NCI-H2227 (cell line): ENCODE measurements around the gene ABCB7.
"Not testable (repeated sequence)": the region's sequence is repeated elsewhere in the genome, so short reads cannot be mapped to it uniquely, and the experiment has no call there.

Experiments used
- DNase-seq: peaks from one replicate; lab custom pipeline; 2025; ENCODE audit not compliant: unreplicated experiment; lab: John Stamatoyannopoulos, UW

The ABCB7 gene

GRCh38 chrX:75106772-75107171, 49.3 kb downstream of the ABCB7 start:
- no peak for DNase-seq

- no peak for DNase-seq
Measured at GRCh38 chrX:75096331-75096730, 59.8 kb downstream of the ABCB7 start.

- DNase-seq, result no peak
Measured at GRCh38 chrX:75086731-75087195, 69.3 kb downstream of the ABCB7 start.

GRCh38 chrX:75084757-75085156, 71.3 kb downstream of the ABCB7 start:
- DNase-seq, result no peak

GRCh38 chrX:75076429-75076828, 79.7 kb downstream of the ABCB7 start:
- DNase-seq, result no peak

- no peak for DNase-seq
Measured at GRCh38 chrX:75074475-75074874, 81.6 kb downstream of the ABCB7 start.

- DNase-seq, result no peak
Measured at GRCh38 chrX:75071334-75071733, 84.7 kb downstream of the ABCB7 start.

- no peak for DNase-seq
Measured at GRCh38 chrX:75067931-75068330, 88.2 kb downstream of the ABCB7 start.

- DNase-seq, result no peak
Measured at GRCh38 chrX:75061701-75062100, 94.4 kb downstream of the ABCB7 start.

- no peak for DNase-seq
Measured at GRCh38 chrX:75051047-75051446, 105.0 kb downstream of the ABCB7 start.

- DNase-seq, result no peak
Measured at GRCh38 chrX:75045369-75045768, 110.7 kb downstream of the ABCB7 start.

GRCh38 chrX:75044142-75044541, 111.9 kb downstream of the ABCB7 start:
- not testable (repeated sequence) for DNase-seq

- no peak for DNase-seq
Measured at GRCh38 chrX:75038925-75039324, 117.2 kb downstream of the ABCB7 start.
